Thoracic aorta (tissue), 2 donors: ENCODE results near the gene AMPD3. TPM values are rescaled to one million over a fixed set of nuclear protein-coding genes. Genes with fewer than 3 reads are reported as not detected.

Experiments
- ATAC-seq: fragments of 150-250 bp; one replicate; pipeline ENCODE4 v1.8.0; 2017; ENCODE audit warnings: low read depth; ENCODE audit not compliant: insufficient number of reproducible peaks, low FRiP score
- DNase-seq: peaks from one replicate; pipeline ENCODE4 v3.0.0-alpha.2; 2020; ENCODE audit warnings: low spot score
- H3K27ac ChIP-seq, 2 donors: fragments of 200-600 bp; sonication (generic); 1 replicate in 1 of 2; 2 replicates in 1 of 2; pipeline ENCODE4 v1.5.1; 2016; ENCODE audit warnings: mild to moderate bottlenecking in 2 of 2, moderate library complexity in 2 of 2
- H3K27me3 ChIP-seq: fragments of 200-600 bp; sonication (generic); replicated peaks from 2 replicates; pipeline ENCODE4 v1.6.0; 2016; ENCODE audit warnings: mild to moderate bottlenecking; ENCODE audit not compliant: insufficient read depth
- H3K36me3 ChIP-seq: fragments of 200-600 bp; sonication (generic); one replicate; pipeline ENCODE4 v1.5.1; 2016
- H3K4me1 ChIP-seq, 2 donors: fragments of 200-600 bp; sonication (generic); 1 replicate in 1 of 2; 2 replicates in 1 of 2; pipeline versions ENCODE4 v1.5.1 to v1.6.0; 2016; ENCODE audit warnings: low read depth in 2 of 2, mild to moderate bottlenecking in 1 of 2; ENCODE audit not compliant: control insufficient read depth in 1 of 2
- H3K4me3 ChIP-seq: fragments of 200-600 bp; sonication (generic); 2 replicates; pipeline ENCODE4 v1.5.1; 2016; ENCODE audit warnings: mild to moderate bottlenecking
- H3K9me3 ChIP-seq: fragments of 200-600 bp; sonication (generic); 2 replicates; pipeline ENCODE4 v1.5.1; 2016
- CTCF ChIP-seq: fragments of 200-600 bp; sonication (generic); IDR thresholded peaks from one replicate; pipeline ENCODE4 v1.5.1; 2019; ENCODE audit warnings: antibody characterized with exemption
- total RNA-seq, 2 donors: library from RNA; depleted of rRNA; stranded (reverse); fragments of >200 nt; gene quantifications; one replicate each; pipeline versions ENCODE4 v1.1.0 to v1.2.3, GENCODE V29; 2016

The AMPD3 gene
- total RNA-seq, 2 donors from 2014 or later = 7.0 to 17.6 TPM

GRCh38 chr11:10455637-10456487 lies 798 bp downstream of the AMPD3 start:
- no peak for TF ChIP-seq CTCF

GRCh38 chr11:10456519-10456918 lies 1.5 kb downstream of the AMPD3 start:
- ATAC-seq = no peak
- Histone ChIP-seq H3K27ac (no peak overlapping the region), H3K4me3 (peak overlapping the region; percentile 59), H3K36me3 (no peaks in the 10 kb centered on the region), H3K9me3 (no peaks in the 10 kb centered on the region), H3K27me3 (no peaks in the 10 kb centered on the region), H3K4me1 (peaks cover 0 to 21% of the 10 kb centered on the region in 2 donors)
- no peak for DNase-seq
- TF ChIP-seq CTCF = no peak

More at GRCh38 chr11:10455637-10456487, 798 bp downstream of the AMPD3 start:
- Histone ChIP-seq H3K4me3 (peak overlapping the region; percentile 59), H3K36me3 (no peaks in the 10 kb centered on the region), H3K27ac (peak overlapping the region in 1 of 2 donors; percentile 7), H3K4me1 (peaks cover 0 to 28% of the 10 kb centered on the region in 2 donors), H3K27me3 (no peaks in the 10 kb centered on the region), H3K9me3 (no peaks in the 10 kb centered on the region)
- ATAC-seq (no peak), DNase-seq (no peak)

GRCh38 chr11:10457901-10458300 lies 2.8 kb downstream of the AMPD3 start:
- Histone ChIP-seq H3K27me3 (no peaks in the 10 kb centered on the region), H3K9me3 (no peaks in the 10 kb centered on the region), H3K27ac (no peak overlapping the region), H3K4me1 (peaks cover 0 to 21% of the 10 kb centered on the region in 2 donors), H3K36me3 (no peaks in the 10 kb centered on the region), H3K4me3 (no peak overlapping the region)
- no peak for TF ChIP-seq CTCF
- no peak for DNase-seq
- no peak for ATAC-seq

- Histone ChIP-seq H3K27ac (no peak overlapping the region), H3K4me1 (peaks cover 0 to 21% of the 10 kb centered on the region in 2 donors), H3K4me3 (no peak overlapping the region), H3K27me3 (no peaks in the 10 kb centered on the region), H3K36me3 (no peaks in the 10 kb centered on the region), H3K9me3 (no peaks in the 10 kb centered on the region)
- no peak for TF ChIP-seq CTCF
- ATAC-seq = no peak
- DNase-seq = no peak
Observed at GRCh38 chr11:10459029-10459970, 4.2 kb downstream of the AMPD3 start.
